Stimulated activated CD8-positive, alpha-beta memory T cell treated with anti-CD3 and anti-CD28 coated beads, Interleukin-7, amount 100 ng/mL, for 48 hours (primary cell): Measurements from ENCODE around the gene CLCN5.

ENCODE experiments used
- DNase-seq, 2 donors: peaks; one replicate each; pipeline ENCODE4 v3.0.0-alpha.2; 2020; ENCODE audit warnings: low read depth in 1 of 2; ENCODE audit errors: extremely low read depth in 1 of 2

Gene CLCN5

GRCh38 chrX:50075630-50076339, 153.4 kb downstream of the CLCN5 start:
- no peak for DNase-seq

GRCh38 chrX:50081282-50081889, 159.0 kb downstream of the CLCN5 start:
- DNase-seq: no peak

- DNase-seq: no peak
Observed at GRCh38 chrX:50082741-50083140, 160.3 kb downstream of the CLCN5 start.

GRCh38 chrX:50088645-50089044, 166.2 kb downstream of the CLCN5 start:
- DNase-seq: no peak

- no peak for DNase-seq
Observed at GRCh38 chrX:50093625-50094024, 171.2 kb downstream of the CLCN5 start.

- DNase-seq: no peak
Observed at GRCh38 chrX:50097071-50097470, 174.7 kb downstream of the CLCN5 start.

- DNase-seq: no peak
Observed at GRCh38 chrX:50098241-50098640, 175.8 kb downstream of the CLCN5 start.

- no peak for DNase-seq
Observed at GRCh38 chrX:50098749-50099148, 176.4 kb downstream of the CLCN5 start.

GRCh38 chrX:50099331-50099730, 176.9 kb downstream of the CLCN5 start:
- no peak for DNase-seq

GRCh38 chrX:50100188-50100587, 177.8 kb downstream of the CLCN5 start:
- no peak for DNase-seq

- no peak for DNase-seq
Observed at GRCh38 chrX:50103176-50103575, 180.8 kb downstream of the CLCN5 start.

GRCh38 chrX:50103866-50104566, 181.6 kb downstream of the CLCN5 start:
- DNase-seq: no peak

GRCh38 chrX:50106051-50106675, 183.8 kb downstream of the CLCN5 start:
- DNase-seq: no peak

- DNase-seq: no peak
Observed at GRCh38 chrX:50107470-50107869, 185.1 kb downstream of the CLCN5 start.

GRCh38 chrX:50108264-50108663, 185.9 kb downstream of the CLCN5 start:
- DNase-seq: no peak

- no peak for DNase-seq
Observed at GRCh38 chrX:50111742-50112141, 189.3 kb downstream of the CLCN5 start.

GRCh38 chrX:50114113-50114512, 191.7 kb downstream of the CLCN5 start:
- DNase-seq: no peak

- DNase-seq: no peak
Observed at GRCh38 chrX:50115973-50116372, 193.6 kb downstream of the CLCN5 start.

GRCh38 chrX:50117476-50117875, 195.1 kb downstream of the CLCN5 start:
- no peak for DNase-seq

GRCh38 chrX:50125480-50125879, 203.1 kb downstream of the CLCN5 start:
- DNase-seq: no peak

- DNase-seq: no peak
Observed at GRCh38 chrX:50147972-50148371, 225.6 kb downstream of the CLCN5 start.
